WTC11 (cell line): ENCODE results near the gene MSX1.

ENCODE experiments used
- CREM ChIP-seq: sonication (generic); formaldehyde crosslinking; IDR thresholded peaks from 2 replicates; pipeline ENCODE4 v1.8.1; 2022; ENCODE audit warnings: mild to moderate bottlenecking, missing genetic modification reagents, moderate library complexity
- IRF2 ChIP-seq: sonication (generic); formaldehyde crosslinking; IDR thresholded peaks from 2 replicates; pipeline ENCODE4 v1.8.0; 2022; ENCODE audit warnings: low read depth, missing genetic modification reagents, borderline replicate concordance
- ZNF263 ChIP-seq: sonication (generic); formaldehyde crosslinking; IDR thresholded peaks from 2 replicates; pipeline ENCODE4 v1.8.1; 2022; ENCODE audit warnings: low read depth, mild to moderate bottlenecking, moderate library complexity, missing genetic modification reagents
- TF ChIP-seq, protein P1 (sequence below): sonication (generic); formaldehyde crosslinking; conservative IDR thresholded peaks from 2 replicates; pipeline ENCODE4 v1.8.1; 2022; ENCODE audit warnings: mild to moderate bottlenecking, missing genetic modification reagents
- TF ChIP-seq, protein P2 (sequence below): fragments of 200-600 bp; IDR thresholded peaks from 2 replicates; pipeline ENCODE4 v1.8.0; 2022; ENCODE audit warnings: antibody characterized with exemption
- TF ChIP-seq, protein P3 (sequence below): sonication (generic); formaldehyde crosslinking; IDR thresholded peaks from 2 replicates; pipeline ENCODE4 v1.8.1; 2023; ENCODE audit warnings: mild to moderate bottlenecking, missing genetic modification reagents, moderate library complexity
- TF ChIP-seq, protein P4 (sequence below): sonication (generic); formaldehyde crosslinking; IDR thresholded peaks from 2 replicates; pipeline ENCODE4 v1.8.1; 2023; ENCODE audit warnings: mild to moderate bottlenecking, missing genetic modification reagents, moderate library complexity
- TF ChIP-seq, protein P5 (sequence below): sonication (generic); formaldehyde crosslinking; IDR thresholded peaks from 2 replicates; pipeline ENCODE4 v1.8.0; 2022; ENCODE audit warnings: mild to moderate bottlenecking, missing genetic modification reagents

DNA sequence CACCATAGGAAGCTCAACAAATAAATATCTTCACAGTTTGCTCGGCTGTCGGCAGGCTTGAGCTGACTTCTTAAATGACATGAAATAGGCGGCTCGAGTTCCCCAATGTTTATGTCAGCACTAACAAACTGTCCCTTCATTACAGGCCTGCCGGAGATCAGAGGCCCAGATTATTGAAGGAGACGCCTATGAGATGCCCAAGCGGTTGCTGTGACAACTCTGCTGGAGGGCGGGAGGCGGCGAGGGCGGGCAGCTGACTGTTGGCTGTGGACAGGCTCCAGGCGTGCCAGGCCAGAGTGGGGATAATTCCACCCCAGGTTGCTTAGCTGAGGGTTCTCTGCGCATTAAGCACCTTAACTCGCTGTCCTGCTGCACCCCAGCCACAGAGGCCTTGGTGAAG is 39.2 kb upstream of the MSX1 start:
- TF ChIP-seq CREM (no peak), ZNF263 (no peak), IRF2 (CRISPR knock-in tag) (no peak)
- TF ChIP-seq, protein P1, sequence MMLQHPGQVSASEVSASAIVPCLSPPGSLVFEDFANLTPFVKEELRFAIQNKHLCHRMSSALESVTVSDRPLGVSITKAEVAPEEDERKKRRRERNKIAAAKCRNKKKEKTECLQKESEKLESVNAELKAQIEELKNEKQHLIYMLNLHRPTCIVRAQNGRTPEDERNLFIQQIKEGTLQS: no peak
- TF ChIP-seq, protein P2, sequence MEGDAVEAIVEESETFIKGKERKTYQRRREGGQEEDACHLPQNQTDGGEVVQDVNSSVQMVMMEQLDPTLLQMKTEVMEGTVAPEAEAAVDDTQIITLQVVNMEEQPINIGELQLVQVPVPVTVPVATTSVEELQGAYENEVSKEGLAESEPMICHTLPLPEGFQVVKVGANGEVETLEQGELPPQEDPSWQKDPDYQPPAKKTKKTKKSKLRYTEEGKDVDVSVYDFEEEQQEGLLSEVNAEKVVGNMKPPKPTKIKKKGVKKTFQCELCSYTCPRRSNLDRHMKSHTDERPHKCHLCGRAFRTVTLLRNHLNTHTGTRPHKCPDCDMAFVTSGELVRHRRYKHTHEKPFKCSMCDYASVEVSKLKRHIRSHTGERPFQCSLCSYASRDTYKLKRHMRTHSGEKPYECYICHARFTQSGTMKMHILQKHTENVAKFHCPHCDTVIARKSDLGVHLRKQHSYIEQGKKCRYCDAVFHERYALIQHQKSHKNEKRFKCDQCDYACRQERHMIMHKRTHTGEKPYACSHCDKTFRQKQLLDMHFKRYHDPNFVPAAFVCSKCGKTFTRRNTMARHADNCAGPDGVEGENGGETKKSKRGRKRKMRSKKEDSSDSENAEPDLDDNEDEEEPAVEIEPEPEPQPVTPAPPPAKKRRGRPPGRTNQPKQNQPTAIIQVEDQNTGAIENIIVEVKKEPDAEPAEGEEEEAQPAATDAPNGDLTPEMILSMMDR: no peak
- TF ChIP-seq, protein P3, sequence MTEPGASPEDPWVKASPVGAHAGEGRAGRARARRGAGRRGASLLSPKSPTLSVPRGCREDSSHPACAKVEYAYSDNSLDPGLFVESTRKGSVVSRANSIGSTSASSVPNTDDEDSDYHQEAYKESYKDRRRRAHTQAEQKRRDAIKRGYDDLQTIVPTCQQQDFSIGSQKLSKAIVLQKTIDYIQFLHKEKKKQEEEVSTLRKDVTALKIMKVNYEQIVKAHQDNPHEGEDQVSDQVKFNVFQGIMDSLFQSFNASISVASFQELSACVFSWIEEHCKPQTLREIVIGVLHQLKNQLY (CRISPR knock-in tag): no peak
- TF ChIP-seq, protein P4, sequence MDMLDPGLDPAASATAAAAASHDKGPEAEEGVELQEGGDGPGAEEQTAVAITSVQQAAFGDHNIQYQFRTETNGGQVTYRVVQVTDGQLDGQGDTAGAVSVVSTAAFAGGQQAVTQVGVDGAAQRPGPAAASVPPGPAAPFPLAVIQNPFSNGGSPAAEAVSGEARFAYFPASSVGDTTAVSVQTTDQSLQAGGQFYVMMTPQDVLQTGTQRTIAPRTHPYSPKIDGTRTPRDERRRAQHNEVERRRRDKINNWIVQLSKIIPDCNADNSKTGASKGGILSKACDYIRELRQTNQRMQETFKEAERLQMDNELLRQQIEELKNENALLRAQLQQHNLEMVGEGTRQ (CRISPR knock-in tag): no peak
- TF ChIP-seq, protein P5, sequence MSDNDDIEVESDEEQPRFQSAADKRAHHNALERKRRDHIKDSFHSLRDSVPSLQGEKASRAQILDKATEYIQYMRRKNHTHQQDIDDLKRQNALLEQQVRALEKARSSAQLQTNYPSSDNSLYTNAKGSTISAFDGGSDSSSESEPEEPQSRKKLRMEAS (CRISPR knock-in tag): no peak
